SK-N-MC (cell line): ENCODE data around the gene PPFIBP2.

Experiments used
- DNase-seq: peaks from one replicate; pipeline ENCODE4 v3.0.0-alpha.2; 2011; ENCODE audit warnings: low read depth, low spot score
- H3K27ac ChIP-seq: fragments of 200-600 bp; sonication (generic); 2 replicates; pipeline ENCODE4 v1.5.1; 2016; ENCODE audit warnings: mixed run types
- H3K36me3 ChIP-seq: fragments of 200-600 bp; sonication (generic); 2 replicates; pipeline ENCODE4 v1.6.1; 2017; ENCODE audit warnings: antibody characterized with exemption, low read length, mixed read lengths; ENCODE audit not compliant: insufficient read depth
- H3K4me3 ChIP-seq: fragments of 200-600 bp; sonication (generic); 2 replicates; pipeline ENCODE4 v1.5.1; 2016
- H3K9ac ChIP-seq: fragments of 200-600 bp; sonication (generic); 2 replicates; pipeline ENCODE4 v1.8.0; 2017; ENCODE audit warnings: mixed run types, mixed read lengths; ENCODE audit not compliant: insufficient read length
- H3K9me3 ChIP-seq: fragments of 200-600 bp; sonication (generic); 2 replicates; pipeline ENCODE4 v1.6.1; 2017; ENCODE audit warnings: low read depth, mild to moderate bottlenecking, antibody characterized with exemption, low read length, moderate library complexity, mixed read lengths
- EZH2 ChIP-seq: fragments of 200-600 bp; sonication (generic); IDR thresholded peaks from one replicate; pipeline ENCODE4 v1.6.1; 2017; ENCODE audit warnings: antibody characterized with exemption
- FOXP2 ChIP-seq: optimal IDR thresholded peaks from 2 replicates; pipeline ENCODE3; 2011; ENCODE audit warnings: mild to moderate bottlenecking, moderate library complexity; ENCODE audit not compliant: insufficient read depth; ENCODE audit errors: extremely low read length, control extremely low read depth
- POLR2AphosphoS5 ChIP-seq: IDR thresholded peaks from 2 replicates; pipeline ENCODE4 v1.6.1; 2012; ENCODE audit warnings: mild to moderate bottlenecking, low read depth, low read length, borderline replicate concordance

PPFIBP2 gene

GRCh38 chr11:7518811-7519562 is 5.2 kb downstream of the PPFIBP2 start:
- TF ChIP-seq EZH2 (no peak), POLR2AphosphoS5 (no peak), FOXP2 (no peak)
- Histone ChIP-seq H3K9ac (no peak overlapping the region), H3K4me3 (no peak overlapping the region)

GRCh38 chr11:7520011-7520942 is 6.5 kb downstream of the PPFIBP2 start:
- DNase-seq = no peak

More at GRCh38 chr11:7518811-7519562, 5.2 kb downstream of the PPFIBP2 start:
- no peaks in the 10 kb centered on the region for H3K9me3 ChIP-seq
- H3K27ac ChIP-seq = no peak overlapping the region
- no peaks in the 10 kb centered on the region for H3K36me3 ChIP-seq
- no peak for DNase-seq

GRCh38 chr11:7520981-7521487 is 7.2 kb downstream of the PPFIBP2 start:
- Histone ChIP-seq H3K27ac (no peak overlapping the region), H3K4me3 (no peak overlapping the region)

More at GRCh38 chr11:7520011-7520942, 6.5 kb downstream of the PPFIBP2 start:
- no peak overlapping the region for H3K9ac ChIP-seq
- H3K4me3 ChIP-seq = no peak overlapping the region
- no peak overlapping the region for H3K27ac ChIP-seq
- no peak for TF ChIP-seq POLR2AphosphoS5
- no peak for TF ChIP-seq EZH2
- TF ChIP-seq FOXP2 = no peak
- no peaks in the 10 kb centered on the region for H3K9me3 ChIP-seq
- no peaks in the 10 kb centered on the region for H3K36me3 ChIP-seq

GRCh38 chr11:7522121-7522520 is 8.3 kb downstream of the PPFIBP2 start:
- TF ChIP-seq EZH2 (no peak), FOXP2 (no peak), POLR2AphosphoS5 (no peak)
- H3K27ac ChIP-seq = no peak overlapping the region

More at GRCh38 chr11:7520981-7521487, 7.2 kb downstream of the PPFIBP2 start:
- H3K36me3 ChIP-seq = no peaks in the 10 kb centered on the region
- no peaks in the 10 kb centered on the region for H3K9me3 ChIP-seq
- no peak for TF ChIP-seq EZH2
- TF ChIP-seq POLR2AphosphoS5 = no peak
- TF ChIP-seq FOXP2 = no peak
- no peak for DNase-seq
- H3K9ac ChIP-seq = no peak overlapping the region

GRCh38 chr11:7522546-7522945 is 8.7 kb downstream of the PPFIBP2 start:
- Histone ChIP-seq H3K27ac (no peak overlapping the region), H3K4me3 (no peak overlapping the region), H3K9ac (no peak overlapping the region), H3K9me3 (no peaks in the 10 kb centered on the region), H3K36me3 (no peaks in the 10 kb centered on the region)
- no peak for DNase-seq
- TF ChIP-seq FOXP2 (no peak), POLR2AphosphoS5 (no peak), EZH2 (no peak)

More at GRCh38 chr11:7522121-7522520, 8.3 kb downstream of the PPFIBP2 start:
- DNase-seq = no peak
- no peaks in the 10 kb centered on the region for H3K9me3 ChIP-seq
- no peak overlapping the region for H3K9ac ChIP-seq
- no peak overlapping the region for H3K4me3 ChIP-seq
- H3K36me3 ChIP-seq = no peaks in the 10 kb centered on the region

GRCh38 chr11:7523416-7524210 is 9.8 kb downstream of the PPFIBP2 start:
- no peak overlapping the region for H3K4me3 ChIP-seq
- TF ChIP-seq EZH2 (no peak), POLR2AphosphoS5 (no peak), FOXP2 (no peak)
- H3K27ac ChIP-seq = no peak overlapping the region
- H3K9me3 ChIP-seq = no peaks in the 10 kb centered on the region
- H3K9ac ChIP-seq = no peak overlapping the region
- no peak for DNase-seq
- H3K36me3 ChIP-seq = no peaks in the 10 kb centered on the region

- H3K36me3 ChIP-seq = no peaks in the 10 kb centered on the region
- no peak overlapping the region for H3K9ac ChIP-seq
- DNase-seq = no peak
- TF ChIP-seq FOXP2 = no peak
- no peak for TF ChIP-seq EZH2
- TF ChIP-seq POLR2AphosphoS5 = no peak
- H3K4me3 ChIP-seq = no peak overlapping the region
- H3K9me3 ChIP-seq = no peaks in the 10 kb centered on the region
- H3K27ac ChIP-seq = no peak overlapping the region
Measured at GRCh38 chr11:7524462-7525235, 10.8 kb downstream of the PPFIBP2 start.
